Activated naive CD4-positive, alpha-beta T cell treated with anti-CD3 and anti-CD28 coated beads, Interleukin-2, amount 10 ng/mL, durations not matched to agents 7 days and 5 days (primary cell): ENCODE data around the gene LRIG1.

Experiments used
- CTCF ChIA-PET: fragments of 350-600 bp; sonication (Branson Sonifier 250); formaldehyde crosslinking; loops from one replicate; lab custom pipeline; 2021; ENCODE audit warnings: antibody characterized with exemption; lab: Charles Lee
- DNase-seq: peaks from one replicate; pipeline ENCODE4 v3.0.0-alpha.2; 2020
- H3K27ac Mint-ChIP-seq: one replicate; pipeline ENCODE4 v1.8.0; 2021; ENCODE audit warnings: mild to moderate bottlenecking, moderate library complexity, mixed read lengths
- H3K27me3 Mint-ChIP-seq: one replicate; pipeline ENCODE4 v1.8.0; 2021; ENCODE audit warnings: mild to moderate bottlenecking, mixed read lengths
- H3K36me3 Mint-ChIP-seq: one replicate; pipeline ENCODE4 v1.8.0; 2021; ENCODE audit warnings: mixed read lengths
- H3K4me1 Mint-ChIP-seq: one replicate; pipeline ENCODE4 v1.8.0; 2021; ENCODE audit warnings: mixed read lengths
- H3K4me3 Mint-ChIP-seq: one replicate; pipeline ENCODE4 v1.8.0; 2021; ENCODE audit warnings: mild to moderate bottlenecking, moderate library complexity, mixed read lengths
- H3K9me3 Mint-ChIP-seq: one replicate; pipeline ENCODE4 v1.8.0; 2021; ENCODE audit warnings: mixed read lengths

Gene LRIG1

GRCh38 chr3:66380200-66380932, 120.5 kb downstream of the LRIG1 start:
- peaks cover 81% of the 10 kb centered on the region for H3K36me3 Mint-ChIP-seq
- H3K27me3 Mint-ChIP-seq: no peaks in the 10 kb centered on the region
- no peak overlapping the region for H3K4me3 Mint-ChIP-seq
- no peaks in the 10 kb centered on the region for H3K9me3 Mint-ChIP-seq
- peaks cover 14% of the 10 kb centered on the region for H3K4me1 Mint-ChIP-seq
- no peak for DNase-seq
- CTCF ChIA-PET: no interaction called here
- H3K27ac Mint-ChIP-seq: no peak overlapping the region

GRCh38 chr3:66379565-66379964, 121.3 kb downstream of the LRIG1 start:
- Mint-ChIP-seq H3K36me3 (peaks cover 75% of the 10 kb centered on the region), H3K9me3 (no peaks in the 10 kb centered on the region), H3K27me3 (no peaks in the 10 kb centered on the region), H3K27ac (no peak overlapping the region), H3K4me3 (no peak overlapping the region), H3K4me1 (peaks cover 14% of the 10 kb centered on the region)
- CTCF ChIA-PET: interaction anchor here (1.4 to 2.3 kb wide), 3 partner anchors 12 to 28 kb away, joined by 4 to 7 read pairs (median 5); no protein-coding TSS in a partner anchor
- DNase-seq: no peak

- no peak for DNase-seq
- Mint-ChIP-seq H3K4me1 (peaks cover 14% of the 10 kb centered on the region), H3K27me3 (no peaks in the 10 kb centered on the region), H3K27ac (peak overlapping the region; percentile 70), H3K9me3 (no peaks in the 10 kb centered on the region), H3K4me3 (no peak overlapping the region), H3K36me3 (peaks cover 66% of the 10 kb centered on the region)
- CTCF ChIA-PET: interaction anchor here (0.7 to 2.7 kb wide), 16 partner anchors 10 to 444 kb away, joined by 3 to 17 read pairs (median 6); no protein-coding TSS in a partner anchor
Observed at GRCh38 chr3:66378256-66378655, 122.6 kb downstream of the LRIG1 start.

GRCh38 chr3:66377800-66378199, 123.0 kb downstream of the LRIG1 start:
- Mint-ChIP-seq H3K36me3 (peaks cover 64% of the 10 kb centered on the region), H3K4me1 (peaks cover 14% of the 10 kb centered on the region), H3K9me3 (no peaks in the 10 kb centered on the region), H3K4me3 (no peak overlapping the region), H3K27ac (peak overlapping the region; percentile 70), H3K27me3 (no peaks in the 10 kb centered on the region)
- no peak for DNase-seq
- CTCF ChIA-PET: interaction anchor here (0.7 to 2.7 kb wide), 16 partner anchors 10 to 445 kb away, joined by 3 to 17 read pairs (median 6); no protein-coding TSS in a partner anchor

GRCh38 chr3:66376568-66376967, 124.3 kb downstream of the LRIG1 start:
- H3K4me1 Mint-ChIP-seq: peaks cover 14% of the 10 kb centered on the region
- no peak overlapping the region for H3K4me3 Mint-ChIP-seq
- H3K36me3 Mint-ChIP-seq: peaks cover 54% of the 10 kb centered on the region
- CTCF ChIA-PET: interaction anchor here (2.2 to 2.7 kb wide), 3 partner anchors 18 to 446 kb away, joined by 7 to 17 read pairs (median 8); no protein-coding TSS in a partner anchor
- no peak for DNase-seq
- H3K27me3 Mint-ChIP-seq: no peaks in the 10 kb centered on the region
- H3K9me3 Mint-ChIP-seq: no peaks in the 10 kb centered on the region
- H3K27ac Mint-ChIP-seq: no peak overlapping the region

GRCh38 chr3:66372681-66373350, 128.0 kb downstream of the LRIG1 start:
- peaks cover 23% of the 10 kb centered on the region for H3K36me3 Mint-ChIP-seq
- H3K4me1 Mint-ChIP-seq: peaks cover 3% of the 10 kb centered on the region
- CTCF ChIA-PET: interaction anchor here (0.7 to 1.5 kb wide), 5 partner anchors 18 to 450 kb away, joined by 3 to 5 read pairs (median 3); no protein-coding TSS in a partner anchor
- H3K27ac Mint-ChIP-seq: no peak overlapping the region
- no peaks in the 10 kb centered on the region for H3K9me3 Mint-ChIP-seq
- H3K27me3 Mint-ChIP-seq: no peaks in the 10 kb centered on the region
- no peak overlapping the region for H3K4me3 Mint-ChIP-seq
- peak; percentile 49 for DNase-seq

- no peaks in the 10 kb centered on the region for H3K27me3 Mint-ChIP-seq
- H3K4me1 Mint-ChIP-seq: no peaks in the 10 kb centered on the region
- no peak overlapping the region for H3K4me3 Mint-ChIP-seq
- DNase-seq: no peak
- no peaks in the 10 kb centered on the region for H3K9me3 Mint-ChIP-seq
- H3K36me3 Mint-ChIP-seq: peaks cover 12% of the 10 kb centered on the region
- CTCF ChIA-PET: interaction anchor here (0.6 to 1.4 kb wide), 2 partner anchors 87 to 118 kb away, joined by 3 read pairs; no protein-coding TSS in a partner anchor
- no peak overlapping the region for H3K27ac Mint-ChIP-seq
Observed at GRCh38 chr3:66371432-66371831, 129.4 kb downstream of the LRIG1 start.

- H3K27me3 Mint-ChIP-seq: no peaks in the 10 kb centered on the region
- no peak overlapping the region for H3K27ac Mint-ChIP-seq
- CTCF ChIA-PET: interaction anchor here (1.0 kb wide), 1 partner anchor 93 kb away, joined by 3 read pairs; no protein-coding TSS in a partner anchor
- H3K9me3 Mint-ChIP-seq: no peaks in the 10 kb centered on the region
- H3K4me1 Mint-ChIP-seq: no peaks in the 10 kb centered on the region
- no peak for DNase-seq
- peaks cover 8% of the 10 kb centered on the region for H3K36me3 Mint-ChIP-seq
- H3K4me3 Mint-ChIP-seq: no peak overlapping the region
Observed at GRCh38 chr3:66370179-66370578, 130.6 kb downstream of the LRIG1 start.

- Mint-ChIP-seq H3K9me3 (no peaks in the 10 kb centered on the region), H3K4me3 (no peak overlapping the region), H3K36me3 (peaks cover 2% of the 10 kb centered on the region), H3K27me3 (no peaks in the 10 kb centered on the region), H3K27ac (no peak overlapping the region), H3K4me1 (no peaks in the 10 kb centered on the region)
- CTCF ChIA-PET: interaction anchor here (1.8 kb wide), 1 partner anchor 11 kb away, joined by 4 read pairs; no protein-coding TSS in a partner anchor
- no peak for DNase-seq
Observed at GRCh38 chr3:66367979-66368378, 132.8 kb downstream of the LRIG1 start.

- Mint-ChIP-seq H3K36me3 (peaks cover 2% of the 10 kb centered on the region), H3K4me1 (no peaks in the 10 kb centered on the region), H3K4me3 (no peak overlapping the region), H3K27me3 (no peaks in the 10 kb centered on the region), H3K9me3 (no peaks in the 10 kb centered on the region), H3K27ac (no peak overlapping the region)
- DNase-seq: no peak
- CTCF ChIA-PET: no interaction called here
Observed at GRCh38 chr3:66366747-66367146, 134.1 kb downstream of the LRIG1 start.

- Mint-ChIP-seq H3K4me3 (no peak overlapping the region), H3K9me3 (no peaks in the 10 kb centered on the region), H3K27me3 (no peaks in the 10 kb centered on the region), H3K27ac (no peak overlapping the region), H3K36me3 (no peaks in the 10 kb centered on the region), H3K4me1 (no peaks in the 10 kb centered on the region)
- DNase-seq: no peak
- CTCF ChIA-PET: no interaction called here
Observed at GRCh38 chr3:66365080-66365479, 135.7 kb downstream of the LRIG1 start.

GRCh38 chr3:66363148-66363547, 137.7 kb downstream of the LRIG1 start:
- H3K36me3 Mint-ChIP-seq: no peaks in the 10 kb centered on the region
- no peaks in the 10 kb centered on the region for H3K4me1 Mint-ChIP-seq
- DNase-seq: no peak
- H3K27ac Mint-ChIP-seq: no peak overlapping the region
- no peaks in the 10 kb centered on the region for H3K27me3 Mint-ChIP-seq
- no peak overlapping the region for H3K4me3 Mint-ChIP-seq
- CTCF ChIA-PET: no interaction called here
- no peaks in the 10 kb centered on the region for H3K9me3 Mint-ChIP-seq

- Mint-ChIP-seq H3K4me1 (no peaks in the 10 kb centered on the region), H3K27me3 (no peaks in the 10 kb centered on the region), H3K36me3 (no peaks in the 10 kb centered on the region), H3K27ac (no peak overlapping the region), H3K9me3 (no peaks in the 10 kb centered on the region), H3K4me3 (no peak overlapping the region)
- DNase-seq: no peak
- CTCF ChIA-PET: no interaction called here
Observed at GRCh38 chr3:66362541-66362941, 138.3 kb downstream of the LRIG1 start.

GRCh38 chr3:66361356-66361755, 139.5 kb downstream of the LRIG1 start:
- no peak for DNase-seq
- no peak overlapping the region for H3K4me3 Mint-ChIP-seq
- CTCF ChIA-PET: no interaction called here
- H3K27ac Mint-ChIP-seq: no peak overlapping the region
- no peaks in the 10 kb centered on the region for H3K4me1 Mint-ChIP-seq
- no peaks in the 10 kb centered on the region for H3K9me3 Mint-ChIP-seq
- no peaks in the 10 kb centered on the region for H3K36me3 Mint-ChIP-seq
- H3K27me3 Mint-ChIP-seq: no peaks in the 10 kb centered on the region
